Stomach (tissue), 9 donors: ENCODE measurements around the gene F7. TPM values are rescaled to one million over a fixed set of nuclear protein-coding genes. Genes with fewer than 3 reads are reported as not detected.
A peak's percentile ranks its signal among the peaks of the same experiment; 100 is the strongest.
"Not testable (repeated sequence)": the region's sequence is repeated elsewhere in the genome, so short reads cannot be mapped to it uniquely, and the experiment has no call there.

Source experiments
- DNase-seq, 2 donors: peaks; one replicate each; pipeline versions ENCODE4 v3.0.0 to v3.0.0-alpha.2; 2013 to 2019
- H3K27ac ChIP-seq, 5 donors: fragments of 200-600 bp in 4 of 5; sonication (generic) in 4 of 5; one replicate each; pipeline ENCODE4 v1.5.1; 2013 to 2019; ENCODE audit warnings: mild to moderate bottlenecking in 1 of 5, moderate library complexity in 1 of 5
- H3K27me3 ChIP-seq, 3 donors: fragments of 200-600 bp; sonication (generic); one replicate each; pipeline ENCODE4 v1.5.1; 2017 to 2019; ENCODE audit warnings: mixed run types in 1 of 3
- H3K36me3 ChIP-seq, 4 donors: fragments of 200-600 bp; sonication (generic); 1 replicate in 3 of 4; 2 replicates in 1 of 4; pipeline ENCODE4 v1.5.1; 2016 to 2019
- H3K4me1 ChIP-seq, 4 donors: fragments of 200-600 bp; sonication (generic); one replicate each; pipeline ENCODE4 v1.5.1; 2016 to 2019
- H3K4me3 ChIP-seq, 4 donors: fragments of 200-600 bp; sonication (generic) in 3 of 4; one replicate each; pipeline ENCODE4 v1.5.1; 2016 to 2019; ENCODE audit warnings: mild to moderate bottlenecking in 1 of 4
- H3K9me3 ChIP-seq, 4 donors: fragments of 200-600 bp; sonication (generic); one replicate each; pipeline ENCODE4 v1.5.1; 2016 to 2019
- EP300 ChIP-seq: sonication (generic); formaldehyde crosslinking; IDR thresholded peaks from one replicate; pipeline ENCODE4 v1.6.1; 2017; ENCODE audit warnings: antibody characterized with exemption
- POLR2A ChIP-seq, 4 donors: fragments of 450-650 bp; IDR thresholded peaks; one replicate each; pipeline ENCODE4 v1.6.1; 2016; ENCODE audit warnings: antibody characterized with exemption in 4 of 4, control low read depth in 2 of 4, mild to moderate bottlenecking in 1 of 4, moderate library complexity in 1 of 4
- POLR2AphosphoS5 ChIP-seq, 3 donors: sonication (generic); formaldehyde crosslinking; IDR thresholded peaks; one replicate each; pipeline ENCODE4 v1.6.1; 2016; ENCODE audit warnings: antibody characterized with exemption in 3 of 3
- WGBS, 5 donors: extraction: QIAGEN DNeasy Blood & Tissue Kit in 3 of 5; methylation state at CpG; one replicate each; pipeline versions ENCODE4 v1.1.5 to v1.1.7; 2013 to 2018; 5-methylcytosine and 5-hydroxymethylcytosine counted together
- intact Hi-C: fragments of 100-400 bp; cut with DNase I; formaldehyde crosslinking; loops from one replicate; pipeline ENCODE4 v1.15.1; 2023; ENCODE audit warnings: low total_unique reads
- polyA plus RNA-seq, 3 donors: library from polyadenylated mRNA; stranded (reverse); fragments of 200-250 nt; gene quantifications; one replicate each; pipeline ENCODE4 v1.2.3, GENCODE V29; 2013
- total RNA-seq, 5 donors: library from RNA; depleted of rRNA; stranded (reverse); fragments of >200 nt; gene quantifications; one replicate each; pipeline versions ENCODE4 v1.1.0 to v1.2.3, GENCODE V29; 2014 to 2016
- TF ChIP-seq, protein P1 (sequence below), 7 experiments: fragments of 450-650 bp in 4 of 7; fragments of 200-600 bp in 3 of 7; sonication (generic) in 3 of 7; IDR thresholded peaks; one replicate each; pipeline ENCODE4 v1.5.1; 2016 to 2019; ENCODE audit warnings: antibody characterized with exemption in 7 of 7, control low read depth in 2 of 7, mild to moderate bottlenecking in 1 of 7
- donor health status: healthy with polysubstance abuse.
- donor health status: Bipolar disorder and iron deficiency.
- donor health status: healthy.

F7 gene
- total and polyA plus RNA-seq, 8 donors, result 0.10 TPM; not detected in 7

DNA sequence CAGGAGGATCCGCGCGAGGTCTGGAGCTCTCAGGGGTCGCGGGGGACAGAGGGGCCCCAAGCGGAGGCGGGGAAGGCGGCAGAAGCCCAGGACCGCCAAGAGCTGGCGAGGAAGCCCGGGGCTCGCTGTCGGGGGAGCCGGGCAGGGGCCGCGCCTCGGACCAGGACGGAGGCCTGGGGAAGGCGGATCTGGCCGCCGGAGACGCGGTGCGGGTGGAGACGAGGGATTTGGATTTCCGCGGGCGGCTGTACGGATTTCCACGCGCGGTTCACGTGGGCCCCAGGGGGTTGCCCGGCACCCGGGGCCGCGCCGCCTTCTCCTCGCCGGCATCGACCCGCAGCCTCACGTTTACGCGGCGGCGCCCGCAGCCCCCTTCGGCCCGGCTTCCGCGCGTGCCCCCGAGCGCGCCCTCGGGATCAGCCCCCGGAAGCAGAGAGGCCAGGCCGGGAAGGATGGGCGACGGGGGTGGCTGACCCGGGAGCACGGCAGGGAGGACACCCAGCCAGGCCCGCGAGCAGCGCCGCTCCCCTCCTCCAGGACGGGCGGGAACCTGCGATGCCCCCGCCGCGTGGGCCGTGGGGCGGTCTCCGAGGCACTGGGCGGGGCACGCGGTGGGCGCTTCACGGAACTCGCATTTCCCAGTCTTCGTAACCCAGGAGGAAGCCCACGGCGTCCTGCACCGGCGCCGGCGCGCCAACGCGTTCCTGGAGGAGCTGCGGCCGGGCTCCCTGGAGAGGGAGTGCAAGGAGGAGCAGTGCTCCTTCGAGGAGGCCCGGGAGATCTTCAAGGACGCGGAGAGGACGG is 4.7 kb downstream of the F7 start:
- intact Hi-C loops, result no loop called here
- peak in 1 of 2 donors; percentile 62 for DNase-seq
- WGBS, 5 donors, result 1 to 5% (median 3%) methylated on average over 41 to 99 of the region's 99 CpGs

DNA sequence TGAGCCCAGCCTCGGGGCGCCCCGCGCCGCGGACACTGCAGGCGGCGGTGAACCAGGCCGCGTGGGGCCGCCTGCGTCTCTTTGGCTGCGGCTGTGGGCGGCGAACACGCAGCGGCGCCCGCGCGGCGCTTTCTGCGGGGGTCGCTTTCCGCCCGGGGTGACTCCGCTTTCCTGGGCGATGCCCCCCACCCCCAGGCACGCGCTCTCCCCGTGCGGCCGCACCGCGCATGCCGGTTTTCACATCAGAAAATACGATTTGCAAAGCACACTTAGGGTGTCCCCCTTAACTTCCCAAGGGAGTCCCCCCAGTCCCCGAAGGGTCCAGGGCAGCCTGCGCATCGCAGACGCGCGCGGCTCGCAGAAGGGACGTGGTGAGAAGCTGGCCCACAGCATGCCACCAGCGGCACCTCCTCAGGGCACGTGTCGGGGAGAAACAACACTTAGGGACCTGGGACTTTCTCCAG is 5.3 kb downstream of the F7 start:
- peak overlapping the region; percentile 41 to 53 (median 44) for H3K4me3 ChIP-seq
- no peaks in the 10 kb centered on the region for H3K9me3 ChIP-seq
- H3K27me3 ChIP-seq, result peaks cover 16 to 49% (median 20%) of the 10 kb centered on the region in 3 donors
- no peak overlapping the region for H3K27ac ChIP-seq
- TF ChIP-seq POLR2A (IDR thresholded peaks at IDR 0.05), result no peak
- TF ChIP-seq, protein P1, sequence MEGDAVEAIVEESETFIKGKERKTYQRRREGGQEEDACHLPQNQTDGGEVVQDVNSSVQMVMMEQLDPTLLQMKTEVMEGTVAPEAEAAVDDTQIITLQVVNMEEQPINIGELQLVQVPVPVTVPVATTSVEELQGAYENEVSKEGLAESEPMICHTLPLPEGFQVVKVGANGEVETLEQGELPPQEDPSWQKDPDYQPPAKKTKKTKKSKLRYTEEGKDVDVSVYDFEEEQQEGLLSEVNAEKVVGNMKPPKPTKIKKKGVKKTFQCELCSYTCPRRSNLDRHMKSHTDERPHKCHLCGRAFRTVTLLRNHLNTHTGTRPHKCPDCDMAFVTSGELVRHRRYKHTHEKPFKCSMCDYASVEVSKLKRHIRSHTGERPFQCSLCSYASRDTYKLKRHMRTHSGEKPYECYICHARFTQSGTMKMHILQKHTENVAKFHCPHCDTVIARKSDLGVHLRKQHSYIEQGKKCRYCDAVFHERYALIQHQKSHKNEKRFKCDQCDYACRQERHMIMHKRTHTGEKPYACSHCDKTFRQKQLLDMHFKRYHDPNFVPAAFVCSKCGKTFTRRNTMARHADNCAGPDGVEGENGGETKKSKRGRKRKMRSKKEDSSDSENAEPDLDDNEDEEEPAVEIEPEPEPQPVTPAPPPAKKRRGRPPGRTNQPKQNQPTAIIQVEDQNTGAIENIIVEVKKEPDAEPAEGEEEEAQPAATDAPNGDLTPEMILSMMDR (IDR thresholded peaks at IDR 0.05), result no peak
- TF ChIP-seq POLR2AphosphoS5 (IDR thresholded peaks at IDR 0.05), result no peak
- TF ChIP-seq EP300, result no peak
- DNase-seq, result peak in 1 of 2 donors; percentile 23
- peaks cover 14 to 21% (median 19%) of the 10 kb centered on the region in 4 donors for H3K4me1 ChIP-seq
- H3K36me3 ChIP-seq, result no peaks in the 10 kb centered on the region
- WGBS, 5 donors, result 14 to 31% (median 23%) methylated on average over 15 to 49 of the region's 49 CpGs
- intact Hi-C loops, result no loop called here

More for the DNA sequence above, 4.7 kb downstream of the F7 start:
- Histone ChIP-seq H3K9me3 (no peaks in the 10 kb centered on the region), H3K27ac (no peak overlapping the region), H3K4me1 (peaks cover 14 to 27% (median 24%) of the 10 kb centered on the region in 4 donors), H3K27me3 (peaks cover 16 to 53% (median 20%) of the 10 kb centered on the region in 3 donors), H3K4me3 (peak overlapping the region; percentile 41 to 53 (median 44)), H3K36me3 (no peaks in the 10 kb centered on the region)
- TF ChIP-seq POLR2A (IDR thresholded peaks at IDR 0.05) (no peak), EP300 (no peak)

DNA sequence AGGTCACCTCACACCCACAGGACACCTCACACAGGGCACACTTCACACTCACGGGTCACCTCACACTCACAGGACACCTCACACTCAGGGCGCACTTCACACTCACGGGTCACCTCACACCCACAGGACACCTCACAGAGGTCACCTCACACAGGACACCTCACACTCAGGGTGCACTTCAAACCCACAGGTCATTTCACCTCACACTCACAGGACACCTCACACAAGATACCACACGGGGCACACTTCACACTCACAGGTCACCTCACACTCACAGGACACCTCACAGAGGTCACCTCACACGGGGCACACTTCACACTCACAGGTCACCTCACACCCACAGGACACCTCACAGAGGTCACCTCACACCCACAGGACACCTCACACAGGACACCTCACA is 6.2 kb downstream of the F7 start:
- H3K4me3 ChIP-seq, H3K9me3 ChIP-seq, H3K27ac ChIP-seq, H3K36me3 ChIP-seq, intact Hi-C loops, DNase-seq: not testable (repeated sequence)
- peaks cover 14 to 20% (median 18%) of the 10 kb centered on the region in 4 donors for H3K4me1 ChIP-seq
- WGBS, 5 donors, result 80 to 96% (median 84%) methylated on average over 3 to 5 of the region's 5 CpGs
- H3K27me3 ChIP-seq, result peaks cover 16 to 42% (median 20%) of the 10 kb centered on the region in 3 donors

DNA sequence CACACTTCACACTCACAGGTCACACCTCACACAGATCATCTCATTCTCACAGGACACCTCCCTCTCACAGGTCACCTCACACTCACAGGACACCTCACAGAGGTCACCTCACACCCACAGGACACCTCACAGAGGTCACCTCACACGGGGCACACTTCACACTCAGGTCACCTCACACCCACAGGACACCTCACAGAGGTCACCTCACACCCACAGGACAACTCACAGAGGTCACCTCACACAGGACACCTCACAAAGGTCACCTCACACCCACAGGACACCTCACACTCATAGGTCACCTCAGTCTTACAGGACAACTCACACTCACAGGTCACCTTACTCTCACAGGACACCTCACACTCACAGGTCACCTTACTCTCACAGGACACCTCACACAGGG is 6.9 kb downstream of the F7 start:
- not testable (repeated sequence) for DNase-seq
- WGBS, 5 donors, result 50 to 77% (median 67%) methylated on average over 1 of the region's 1 CpG

DNA sequence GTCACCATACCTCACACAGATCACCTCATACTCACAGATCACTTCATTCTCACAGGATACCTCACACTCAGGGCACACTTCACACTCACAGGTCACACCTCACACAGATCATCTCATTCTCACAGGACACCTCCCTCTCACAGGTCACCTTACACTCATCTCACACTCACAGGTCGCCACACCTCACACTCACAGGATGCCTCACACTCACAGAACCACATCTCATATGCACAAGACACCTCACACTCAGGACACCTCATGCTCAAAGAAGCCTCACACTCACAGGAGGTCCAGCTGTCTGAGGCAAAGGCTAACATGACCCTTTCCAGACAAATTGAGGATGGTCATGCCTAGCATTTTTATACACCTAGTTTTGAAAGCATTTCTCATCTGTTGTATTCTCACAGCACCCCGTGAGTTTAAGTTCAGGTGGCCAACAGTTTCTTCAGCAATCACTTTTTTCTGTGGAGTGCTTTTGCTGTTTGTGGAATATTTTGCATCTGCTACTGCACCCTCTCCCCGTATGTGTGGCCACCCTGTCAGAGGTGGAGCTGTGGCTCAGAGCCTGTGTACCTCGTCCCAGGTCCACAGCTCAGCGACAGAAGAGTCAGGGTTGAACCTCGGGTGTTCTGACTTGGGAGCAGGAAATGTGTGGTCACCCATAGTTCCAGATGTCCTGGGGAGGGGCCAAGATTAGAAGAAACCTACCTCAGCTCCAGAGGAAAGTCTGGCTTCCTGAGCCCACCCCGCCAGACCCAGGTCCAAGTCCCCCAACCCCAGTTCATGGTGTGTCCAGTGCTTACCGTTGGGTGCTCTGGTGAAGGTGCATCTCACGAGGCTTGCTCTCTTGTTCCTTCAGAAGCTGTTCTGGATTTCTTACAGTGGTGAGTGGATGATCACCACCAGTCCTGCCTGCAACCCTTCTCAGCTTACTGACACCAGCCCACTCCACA is 7.6 kb downstream of the F7 start:
- Histone ChIP-seq H3K27me3 (peaks cover 16 to 40% (median 23%) of the 10 kb centered on the region in 3 donors), H3K36me3 (no peaks in the 10 kb centered on the region), H3K9me3 (no peaks in the 10 kb centered on the region), H3K4me1 (peaks cover 14 to 20% (median 18%) of the 10 kb centered on the region in 4 donors), H3K27ac (no peak overlapping the region), H3K4me3 (no peak overlapping the region)
- no peak for DNase-seq
- TF ChIP-seq, protein P1 (IDR thresholded peaks at IDR 0.05), result no peak
- no peak for TF ChIP-seq POLR2AphosphoS5 (IDR thresholded peaks at IDR 0.05)
- intact Hi-C loops, result no loop called here
- 55 to 64% (median 60%) methylated on average over 9 of the region's 9 CpGs for WGBS, 5 donors

More for the DNA sequence above, 6.9 kb downstream of the F7 start:
- intact Hi-C loops, H3K4me3 ChIP-seq, H3K27ac ChIP-seq, H3K9me3 ChIP-seq, H3K36me3 ChIP-seq: not testable (repeated sequence)
- Histone ChIP-seq H3K27me3 (peaks cover 16 to 40% (median 20%) of the 10 kb centered on the region in 3 donors), H3K4me1 (peaks cover 14 to 20% (median 18%) of the 10 kb centered on the region in 4 donors)
